Stimulated activated naive CD8-positive, alpha-beta T cell treated with anti-CD3 and anti-CD28 coated beads, Interleukin-15, Interleukin-2, amounts not matched to agents 100 U/mL and 50 U/mL, for 24 hours (primary cell): ENCODE data around the gene FEM1A.

Source experiments
- ATAC-seq: fragments of 150-1000 bp; cut with Tn5 transposase; one replicate; pipeline ENCODE4 v1.10.0; 2021
- DNase-seq: peaks from one replicate; pipeline ENCODE4 v3.0.0; 2021

Gene FEM1A

GRCh38 chr19:4849019-4849418 lies 57.5 kb downstream of the FEM1A start:
- DNase-seq = no peak
- ATAC-seq = no peak
